ENCODE results near the gene CDC42EP3.

CDC42EP3 gene

GRCh38 chr2:37672870-37673184, 1.4 kb upstream of the CDC42EP3 start:
- TF ChIP-seq CTCF (conservative IDR thresholded peaks at IDR 0.05) (no peak), ZFX (IDR thresholded peaks at IDR 0.05) (no peak)
- H3K27ac ChIP-seq = peak overlapping the region; percentile 86

GRCh38 chr2:37672104-37672869, 845 bp upstream of the CDC42EP3 start:
- TF ChIP-seq ZFX (IDR thresholded peaks at IDR 0.05) = peak; percentile 46; the same call in 1 of the 2 replicates
- no peak; the same call in 1 of the 2 replicates for TF ChIP-seq CTCF (conservative IDR thresholded peaks at IDR 0.05)
- H3K27ac ChIP-seq = peak overlapping the region; percentile 86

GRCh38 chr2:37671816-37672103, 318 bp upstream of the CDC42EP3 start:
- H3K27ac ChIP-seq = peak overlapping the region; percentile 86
- TF ChIP-seq CTCF (conservative IDR thresholded peaks at IDR 0.05) (no peak), ZFX (IDR thresholded peaks at IDR 0.05) (no peak)

- H3K27ac ChIP-seq = peak overlapping the region; percentile 86
- no peak for TF ChIP-seq CTCF (conservative IDR thresholded peaks at IDR 0.05)
- TF ChIP-seq ZFX (IDR thresholded peaks at IDR 0.05) = no peak
Observed at GRCh38 chr2:37670378-37671008, 949 bp downstream of the CDC42EP3 start.

- H3K27ac ChIP-seq = no peak overlapping the region
- TF ChIP-seq CTCF (conservative IDR thresholded peaks at IDR 0.05) (no peak), ZFX (IDR thresholded peaks at IDR 0.05) (no peak)
Observed at GRCh38 chr2:37669446-37669845, 2.0 kb downstream of the CDC42EP3 start.

- H3K27ac ChIP-seq = no peak overlapping the region
- TF ChIP-seq CTCF (conservative IDR thresholded peaks at IDR 0.05) (no peak), ZFX (IDR thresholded peaks at IDR 0.05) (no peak)
Observed at GRCh38 chr2:37667704-37668103, 3.7 kb downstream of the CDC42EP3 start.

- no peak for TF ChIP-seq ZFX (IDR thresholded peaks at IDR 0.05)
- no peak for TF ChIP-seq CTCF (conservative IDR thresholded peaks at IDR 0.05)
- no peak overlapping the region for H3K27ac ChIP-seq
Observed at GRCh38 chr2:37666772-37667171, 4.7 kb downstream of the CDC42EP3 start.

Measured in C4-2B (cell line).